ENCODE data around the gene CBX4.

DNA sequence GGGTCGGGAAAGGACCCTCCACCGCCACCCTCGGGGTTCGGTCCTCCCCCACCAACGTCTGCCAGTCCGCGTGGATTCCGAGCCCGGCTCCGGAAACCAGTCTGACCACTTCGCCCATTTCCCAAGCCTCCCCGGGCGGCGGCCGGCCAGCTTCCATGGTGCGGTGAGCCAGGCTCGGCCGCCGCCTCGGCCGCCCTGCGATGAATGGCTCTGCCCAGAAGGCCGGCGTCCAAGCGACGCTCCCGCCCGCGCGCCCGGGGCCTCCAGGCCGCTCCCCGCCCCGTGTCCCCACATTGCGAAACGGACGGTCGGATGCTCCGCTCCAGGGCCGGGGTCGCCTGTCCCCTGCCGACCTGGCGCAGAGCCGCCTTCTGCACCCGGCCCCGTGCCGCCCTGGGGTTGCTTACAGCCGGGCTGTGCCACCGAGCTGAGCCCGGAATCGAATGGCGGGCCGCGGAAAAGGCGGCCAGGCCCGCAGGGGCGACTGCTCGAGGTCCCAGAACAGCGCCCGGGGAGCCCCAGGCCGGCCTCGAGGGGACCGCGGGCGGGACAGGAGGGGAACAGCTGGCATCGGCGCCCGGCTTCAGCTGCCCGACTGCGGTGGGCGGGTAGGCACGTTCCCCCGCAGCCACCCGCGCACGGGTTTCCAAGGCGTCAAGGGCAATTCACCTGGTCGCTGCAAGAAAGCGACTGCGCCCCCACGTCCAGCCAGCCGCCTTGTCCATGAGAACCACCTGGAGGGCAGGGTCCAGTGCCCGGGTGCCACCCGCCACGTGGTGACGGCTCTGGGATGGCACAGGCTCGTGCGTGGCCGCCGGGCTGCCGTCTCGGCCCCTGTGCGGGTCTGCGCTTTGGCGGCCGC is 24.0 kb downstream of the CBX4 start:
- TF ChIP-seq, protein P1, sequence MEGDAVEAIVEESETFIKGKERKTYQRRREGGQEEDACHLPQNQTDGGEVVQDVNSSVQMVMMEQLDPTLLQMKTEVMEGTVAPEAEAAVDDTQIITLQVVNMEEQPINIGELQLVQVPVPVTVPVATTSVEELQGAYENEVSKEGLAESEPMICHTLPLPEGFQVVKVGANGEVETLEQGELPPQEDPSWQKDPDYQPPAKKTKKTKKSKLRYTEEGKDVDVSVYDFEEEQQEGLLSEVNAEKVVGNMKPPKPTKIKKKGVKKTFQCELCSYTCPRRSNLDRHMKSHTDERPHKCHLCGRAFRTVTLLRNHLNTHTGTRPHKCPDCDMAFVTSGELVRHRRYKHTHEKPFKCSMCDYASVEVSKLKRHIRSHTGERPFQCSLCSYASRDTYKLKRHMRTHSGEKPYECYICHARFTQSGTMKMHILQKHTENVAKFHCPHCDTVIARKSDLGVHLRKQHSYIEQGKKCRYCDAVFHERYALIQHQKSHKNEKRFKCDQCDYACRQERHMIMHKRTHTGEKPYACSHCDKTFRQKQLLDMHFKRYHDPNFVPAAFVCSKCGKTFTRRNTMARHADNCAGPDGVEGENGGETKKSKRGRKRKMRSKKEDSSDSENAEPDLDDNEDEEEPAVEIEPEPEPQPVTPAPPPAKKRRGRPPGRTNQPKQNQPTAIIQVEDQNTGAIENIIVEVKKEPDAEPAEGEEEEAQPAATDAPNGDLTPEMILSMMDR (conservative IDR thresholded peaks at IDR 0.05; ENCODE audit: low read depth in 2 of 2) = no peak
- TF ChIP-seq, protein P2, sequence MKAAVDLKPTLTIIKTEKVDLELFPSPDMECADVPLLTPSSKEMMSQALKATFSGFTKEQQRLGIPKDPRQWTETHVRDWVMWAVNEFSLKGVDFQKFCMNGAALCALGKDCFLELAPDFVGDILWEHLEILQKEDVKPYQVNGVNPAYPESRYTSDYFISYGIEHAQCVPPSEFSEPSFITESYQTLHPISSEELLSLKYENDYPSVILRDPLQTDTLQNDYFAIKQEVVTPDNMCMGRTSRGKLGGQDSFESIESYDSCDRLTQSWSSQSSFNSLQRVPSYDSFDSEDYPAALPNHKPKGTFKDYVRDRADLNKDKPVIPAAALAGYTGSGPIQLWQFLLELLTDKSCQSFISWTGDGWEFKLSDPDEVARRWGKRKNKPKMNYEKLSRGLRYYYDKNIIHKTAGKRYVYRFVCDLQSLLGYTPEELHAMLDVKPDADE (IDR thresholded peaks at IDR 0.05) = no peak
- no peak for TF ChIP-seq EZH2phosphoT487 (IDR thresholded peaks at IDR 0.05; ENCODE audit: unreplicated experiment)

Data from GM23338 (cell line).